ENCODE data around the gene PTBP3. TPM values are rescaled to one million over a fixed set of nuclear protein-coding genes. Genes with fewer than 3 reads are reported as not detected.

Gene PTBP3
- total RNA-seq, 1 experiment from 2014 or later, result 100 TPM

DNA sequence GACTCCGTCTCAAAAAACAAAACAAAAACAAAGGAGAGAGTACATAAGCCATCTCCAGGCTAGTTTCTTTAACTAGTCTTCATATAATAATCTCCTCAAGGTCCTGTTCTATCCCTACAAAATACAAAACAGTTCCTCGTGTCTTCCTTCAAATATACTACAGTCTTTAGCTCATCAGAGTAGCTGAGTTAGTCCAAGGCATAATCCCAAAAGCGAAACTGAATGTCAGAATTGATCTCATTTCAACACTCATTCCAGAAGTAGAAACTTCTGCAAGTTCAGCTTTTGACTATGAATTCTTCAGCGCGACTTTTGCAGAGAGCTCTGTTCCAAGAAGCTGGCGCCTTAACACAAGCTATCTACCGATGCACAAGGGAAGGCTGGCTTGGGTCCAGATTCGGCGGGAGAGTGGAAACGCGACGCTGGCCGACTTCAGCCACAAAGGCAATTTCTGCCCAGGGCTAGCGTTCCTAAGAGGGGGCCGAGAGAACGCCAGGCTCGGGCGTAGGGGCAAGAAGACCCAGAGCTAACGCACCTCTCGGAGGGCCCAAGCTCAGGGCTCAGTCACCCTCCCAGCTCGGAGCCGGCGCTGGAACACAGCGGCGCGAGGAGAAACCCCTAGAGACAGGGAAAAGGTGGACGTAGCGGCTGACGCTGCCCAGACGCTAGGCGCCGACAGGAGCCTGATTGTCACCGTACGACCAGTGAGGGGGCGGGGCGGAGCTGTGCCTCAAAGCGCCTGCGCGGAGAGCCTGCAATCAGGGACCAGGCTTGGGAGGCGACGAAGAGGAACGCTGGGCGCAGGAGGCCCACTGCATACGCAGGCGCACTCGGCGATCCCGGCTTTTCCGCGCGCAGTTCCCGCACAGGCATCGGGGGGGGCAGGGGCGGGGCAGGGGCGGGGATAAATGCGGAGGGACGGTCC lies 46.0 kb upstream of the PTBP3 start:
- H3K27me3 Mint-ChIP-seq (ENCODE audit: low read depth), result no peaks in the 10 kb centered on the region
- H3K4me1 Mint-ChIP-seq, result peaks cover 29% of the 10 kb centered on the region
- 0 out of 2 replicates have a peak, but pooled peaks cover 3% of the 10 kb centered on the region for H3K9me3 Mint-ChIP-seq
- ChIA-PET CTCF (interaction anchor here (0.6 to 2.8 kb wide), 16 partner anchors 13 to 490 kb away, joined by 3 to 30 read pairs (median 4); partner anchors contain the start of genes INIP and PTBP3), POLR2A (interaction anchor here (0.5 to 1.6 kb wide), 14 partner anchors 12 to 413 kb away, joined by 3 to 9 read pairs (median 4); partner anchors contain the start of genes INIP, KIAA1958 and PTBP3)
- ATAC-seq (peak; percentile 97), DNase-seq (ENCODE audit: low spot score) (peak; percentile 100)
- H3K27ac Mint-ChIP-seq, result peak overlapping the region; percentile 99
- H3K36me3 Mint-ChIP-seq, result peaks cover 3% of the 10 kb centered on the region; the same call in 1 of the 2 replicates
- TF ChIP-seq ZNF121 (CRISPR knock-in tag; IDR thresholded peaks at IDR 0.05), result peak; percentile 81
- TF ChIP-seq FOXP1 (CRISPR knock-in tag; IDR thresholded peaks at IDR 0.05; ENCODE audit: borderline replicate concordance), result peak; percentile 56
- TF ChIP-seq, protein P1, sequence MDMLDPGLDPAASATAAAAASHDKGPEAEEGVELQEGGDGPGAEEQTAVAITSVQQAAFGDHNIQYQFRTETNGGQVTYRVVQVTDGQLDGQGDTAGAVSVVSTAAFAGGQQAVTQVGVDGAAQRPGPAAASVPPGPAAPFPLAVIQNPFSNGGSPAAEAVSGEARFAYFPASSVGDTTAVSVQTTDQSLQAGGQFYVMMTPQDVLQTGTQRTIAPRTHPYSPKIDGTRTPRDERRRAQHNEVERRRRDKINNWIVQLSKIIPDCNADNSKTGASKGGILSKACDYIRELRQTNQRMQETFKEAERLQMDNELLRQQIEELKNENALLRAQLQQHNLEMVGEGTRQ (CRISPR knock-in tag; IDR thresholded peaks at IDR 0.05), result 0 out of 2 replicates have a peak, but pooled peaks have one; percentile 5
- TF ChIP-seq, protein P2, sequence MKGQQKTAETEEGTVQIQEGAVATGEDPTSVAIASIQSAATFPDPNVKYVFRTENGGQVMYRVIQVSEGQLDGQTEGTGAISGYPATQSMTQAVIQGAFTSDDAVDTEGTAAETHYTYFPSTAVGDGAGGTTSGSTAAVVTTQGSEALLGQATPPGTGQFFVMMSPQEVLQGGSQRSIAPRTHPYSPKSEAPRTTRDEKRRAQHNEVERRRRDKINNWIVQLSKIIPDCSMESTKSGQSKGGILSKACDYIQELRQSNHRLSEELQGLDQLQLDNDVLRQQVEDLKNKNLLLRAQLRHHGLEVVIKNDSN (CRISPR knock-in tag; IDR thresholded peaks at IDR 0.05), result 0 out of 2 replicates have a peak, but pooled peaks have one; percentile 22
- peak; percentile 61 for TF ChIP-seq GABPB1 (CRISPR knock-in tag; IDR thresholded peaks at IDR 0.05)
- TF ChIP-seq TEAD4 (CRISPR knock-in tag; IDR thresholded peaks at IDR 0.05), result no peak
- TF ChIP-seq, protein P3, sequence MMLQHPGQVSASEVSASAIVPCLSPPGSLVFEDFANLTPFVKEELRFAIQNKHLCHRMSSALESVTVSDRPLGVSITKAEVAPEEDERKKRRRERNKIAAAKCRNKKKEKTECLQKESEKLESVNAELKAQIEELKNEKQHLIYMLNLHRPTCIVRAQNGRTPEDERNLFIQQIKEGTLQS (CRISPR knock-in tag; conservative IDR thresholded peaks at IDR 0.05), result no peak
- TF ChIP-seq JUN (CRISPR knock-in tag; IDR thresholded peaks at IDR 0.05), result no peak
- no peak for TF ChIP-seq OVOL2 (CRISPR knock-in tag; IDR thresholded peaks at IDR 0.05; ENCODE audit: borderline replicate concordance)
- TF ChIP-seq MYBL2 (CRISPR knock-in tag; IDR thresholded peaks at IDR 0.05), result no peak
- TF ChIP-seq, protein P4, sequence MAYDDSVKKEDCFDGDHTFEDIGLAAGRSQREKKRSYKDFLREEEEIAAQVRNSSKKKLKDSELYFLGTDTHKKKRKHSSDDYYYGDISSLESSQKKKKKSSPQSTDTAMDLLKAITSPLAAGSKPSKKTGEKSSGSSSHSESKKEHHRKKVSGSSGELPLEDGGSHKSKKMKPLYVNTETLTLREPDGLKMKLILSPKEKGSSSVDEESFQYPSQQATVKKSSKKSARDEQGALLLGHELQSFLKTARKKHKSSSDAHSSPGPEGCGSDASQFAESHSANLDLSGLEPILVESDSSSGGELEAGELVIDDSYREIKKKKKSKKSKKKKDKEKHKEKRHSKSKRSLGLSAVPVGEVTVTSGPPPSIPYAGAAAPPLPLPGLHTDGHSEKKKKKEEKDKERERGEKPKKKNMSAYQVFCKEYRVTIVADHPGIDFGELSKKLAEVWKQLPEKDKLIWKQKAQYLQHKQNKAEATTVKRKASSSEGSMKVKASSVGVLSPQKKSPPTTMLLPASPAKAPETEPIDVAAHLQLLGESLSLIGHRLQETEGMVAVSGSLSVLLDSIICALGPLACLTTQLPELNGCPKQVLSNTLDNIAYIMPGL (CRISPR knock-in tag; IDR thresholded peaks at IDR 0.05), result no peak
- TF ChIP-seq CREM (CRISPR knock-in tag; IDR thresholded peaks at IDR 0.05), result no peak
- TF ChIP-seq ZNF396 (CRISPR knock-in tag; IDR thresholded peaks at IDR 0.05; ENCODE audit: borderline replicate concordance), result no peak
- TF ChIP-seq TEAD1 (CRISPR knock-in tag; IDR thresholded peaks at IDR 0.05), result peak; percentile 81; the same call in 1 of the 2 replicates
- TF ChIP-seq, protein P5, sequence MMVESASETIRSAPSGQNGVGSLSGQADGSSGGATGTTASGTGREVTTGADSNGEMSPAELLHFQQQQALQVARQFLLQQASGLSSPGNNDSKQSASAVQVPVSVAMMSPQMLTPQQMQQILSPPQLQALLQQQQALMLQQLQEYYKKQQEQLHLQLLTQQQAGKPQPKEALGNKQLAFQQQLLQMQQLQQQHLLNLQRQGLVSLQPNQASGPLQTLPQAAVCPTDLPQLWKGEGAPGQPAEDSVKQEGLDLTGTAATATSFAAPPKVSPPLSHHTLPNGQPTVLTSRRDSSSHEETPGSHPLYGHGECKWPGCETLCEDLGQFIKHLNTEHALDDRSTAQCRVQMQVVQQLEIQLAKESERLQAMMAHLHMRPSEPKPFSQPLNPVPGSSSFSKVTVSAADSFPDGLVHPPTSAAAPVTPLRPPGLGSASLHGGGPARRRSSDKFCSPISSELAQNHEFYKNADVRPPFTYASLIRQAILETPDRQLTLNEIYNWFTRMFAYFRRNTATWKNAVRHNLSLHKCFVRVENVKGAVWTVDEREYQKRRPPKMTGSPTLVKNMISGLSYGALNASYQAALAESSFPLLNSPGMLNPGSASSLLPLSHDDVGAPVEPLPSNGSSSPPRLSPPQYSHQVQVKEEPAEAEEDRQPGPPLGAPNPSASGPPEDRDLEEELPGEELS (CRISPR knock-in tag; IDR thresholded peaks at IDR 0.05), result peak; percentile 56; the same call in 1 of the 2 replicates
- TF ChIP-seq, protein P6, sequence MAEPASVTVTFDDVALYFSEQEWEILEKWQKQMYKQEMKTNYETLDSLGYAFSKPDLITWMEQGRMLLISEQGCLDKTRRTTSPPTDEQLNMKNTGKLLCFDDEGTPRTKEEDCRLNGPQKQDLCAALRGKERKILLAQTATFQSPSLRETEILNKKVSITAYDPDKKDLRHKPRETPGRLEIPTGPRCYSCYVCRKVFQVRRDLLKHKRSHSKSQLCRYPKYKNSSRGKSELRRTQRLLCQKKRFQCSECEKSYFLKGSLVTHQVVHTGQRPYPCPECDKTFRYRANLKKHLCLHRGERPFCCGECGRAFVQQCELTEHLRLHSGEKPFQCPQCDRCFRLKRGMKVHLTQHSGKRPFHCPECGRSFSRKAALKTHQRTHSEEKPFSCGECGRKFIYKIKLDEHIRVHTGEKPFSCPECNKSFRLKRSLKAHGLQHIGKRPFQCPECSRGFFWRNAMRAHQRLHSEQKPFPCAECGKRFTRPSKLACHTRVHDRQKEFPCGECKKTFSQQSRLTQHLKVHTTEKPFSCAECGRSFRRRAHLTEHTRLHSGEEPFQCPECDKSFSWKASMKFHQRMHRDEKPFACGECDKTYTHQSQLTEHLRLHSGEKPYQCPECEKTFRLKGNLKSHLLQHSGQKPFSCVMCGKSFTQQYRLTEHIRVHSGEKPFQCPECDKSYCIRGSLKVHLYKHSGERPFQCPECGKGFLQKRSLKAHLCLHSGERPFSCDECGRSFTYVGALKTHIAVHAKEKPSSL (CRISPR knock-in tag; conservative IDR thresholded peaks at IDR 0.05), result no peak
- TF ChIP-seq ZBTB21 (CRISPR knock-in tag; IDR thresholded peaks at IDR 0.05; ENCODE audit: borderline replicate concordance), result peak; percentile 84; the same call in 1 of the 2 replicates
- TF ChIP-seq SOX15 (CRISPR knock-in tag; IDR thresholded peaks at IDR 0.05), result no peak
- TF ChIP-seq, protein P7, sequence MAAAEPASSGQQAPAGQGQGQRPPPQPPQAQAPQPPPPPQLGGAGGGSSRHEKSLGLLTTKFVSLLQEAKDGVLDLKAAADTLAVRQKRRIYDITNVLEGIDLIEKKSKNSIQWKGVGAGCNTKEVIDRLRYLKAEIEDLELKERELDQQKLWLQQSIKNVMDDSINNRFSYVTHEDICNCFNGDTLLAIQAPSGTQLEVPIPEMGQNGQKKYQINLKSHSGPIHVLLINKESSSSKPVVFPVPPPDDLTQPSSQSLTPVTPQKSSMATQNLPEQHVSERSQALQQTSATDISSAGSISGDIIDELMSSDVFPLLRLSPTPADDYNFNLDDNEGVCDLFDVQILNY (CRISPR knock-in tag; IDR thresholded peaks at IDR 0.05), result peak; percentile 56
- TF ChIP-seq ATF1 (CRISPR knock-in tag; IDR thresholded peaks at IDR 0.05), result no peak
- TF ChIP-seq ZNF219 (CRISPR knock-in tag; IDR thresholded peaks at IDR 0.05; ENCODE audit: borderline replicate concordance), result no peak
- TF ChIP-seq, protein P8, sequence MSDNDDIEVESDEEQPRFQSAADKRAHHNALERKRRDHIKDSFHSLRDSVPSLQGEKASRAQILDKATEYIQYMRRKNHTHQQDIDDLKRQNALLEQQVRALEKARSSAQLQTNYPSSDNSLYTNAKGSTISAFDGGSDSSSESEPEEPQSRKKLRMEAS (CRISPR knock-in tag; IDR thresholded peaks at IDR 0.05), result peak; percentile 82
- TF ChIP-seq FOXK1 (CRISPR knock-in tag; IDR thresholded peaks at IDR 0.05), result no peak
- TF ChIP-seq SP1 (CRISPR knock-in tag; conservative IDR thresholded peaks at IDR 0.05), result peak; percentile 56; the same call in 1 of the 2 replicates
- H3K4me3 Mint-ChIP-seq, result peak overlapping the region; percentile 90
